Esophagus squamous epithelium (tissue), 5 donors: ENCODE data around the gene SLAMF6. TPM values are rescaled to one million over a fixed set of nuclear protein-coding genes. Genes with fewer than 3 reads are reported as not detected.
A peak's percentile ranks its signal among the peaks of the same experiment; 100 is the strongest.

Source experiments
- DNase-seq: peaks from one replicate; lab custom pipeline; 2025; lab: John Stamatoyannopoulos, UW
- H3K27ac ChIP-seq, 4 donors: fragments of 200-600 bp; sonication (generic); one replicate each; pipeline ENCODE4 v1.5.1; 2016 to 2019; ENCODE audit warnings: mild to moderate bottlenecking in 1 of 4
- H3K27me3 ChIP-seq, 4 donors: fragments of 200-600 bp; sonication (generic); 1 replicate in 3 of 4; 2 replicates in 1 of 4; pipeline versions ENCODE4 v1.5.1 to v1.6.0; 2017 to 2021; ENCODE audit warnings: antibody characterized with exemption in 1 of 4
- H3K36me3 ChIP-seq, 3 donors: fragments of 200-600 bp; sonication (generic); one replicate each; pipeline ENCODE4 v1.5.1; 2016 to 2019
- H3K4me1 ChIP-seq, 3 donors: fragments of 200-600 bp; sonication (generic); one replicate each; pipeline ENCODE4 v1.5.1; 2017 to 2019
- H3K4me3 ChIP-seq, 4 donors: fragments of 200-600 bp; sonication (generic); 1 replicate in 3 of 4; 2 replicates in 1 of 4; pipeline ENCODE4 v1.5.1; 2016 to 2019; ENCODE audit warnings: mild to moderate bottlenecking in 2 of 4, moderate library complexity in 1 of 4
- H3K9me3 ChIP-seq, 3 donors: fragments of 200-600 bp; sonication (generic); one replicate each; pipeline ENCODE4 v1.5.1; 2016 to 2019
- POLR2A ChIP-seq, 4 donors: fragments of 450-650 bp; IDR thresholded peaks; one replicate each; pipeline ENCODE4 v1.6.1; 2017; ENCODE audit warnings: antibody characterized with exemption in 4 of 4, mild to moderate bottlenecking in 4 of 4, moderate library complexity in 3 of 4
- WGBS, 2 donors: methylation state at CpG; one replicate each; pipeline ENCODE4 v1.1.5; 2018; 5-methylcytosine and 5-hydroxymethylcytosine counted together
- intact Hi-C: fragments of 100-400 bp; cut with DNase I; formaldehyde crosslinking; loops from one replicate; pipeline ENCODE4 v1.15.0; 2022
- total RNA-seq, 4 donors: library from RNA; depleted of rRNA; stranded (reverse); fragments of >200 nt; gene quantifications; one replicate each; pipeline ENCODE4 v1.1.0, GENCODE V29; 2016
- TF ChIP-seq, protein P1 (sequence below), 6 experiments: fragments of 450-650 bp in 4 of 6; fragments of 200-600 bp in 2 of 6; sonication (generic) in 2 of 6; IDR thresholded peaks; one replicate each; pipeline ENCODE4 v1.5.1; 2016 to 2019; ENCODE audit warnings: antibody characterized with exemption in 6 of 6, mild to moderate bottlenecking in 4 of 6, moderate library complexity in 4 of 6
- donor health status: DM: yes; HTN: yes; CAD: no.

SLAMF6 gene
- total RNA-seq, 4 donors from 2014 or later: 1.2 to 5.0 (median 1.5) TPM

DNA sequence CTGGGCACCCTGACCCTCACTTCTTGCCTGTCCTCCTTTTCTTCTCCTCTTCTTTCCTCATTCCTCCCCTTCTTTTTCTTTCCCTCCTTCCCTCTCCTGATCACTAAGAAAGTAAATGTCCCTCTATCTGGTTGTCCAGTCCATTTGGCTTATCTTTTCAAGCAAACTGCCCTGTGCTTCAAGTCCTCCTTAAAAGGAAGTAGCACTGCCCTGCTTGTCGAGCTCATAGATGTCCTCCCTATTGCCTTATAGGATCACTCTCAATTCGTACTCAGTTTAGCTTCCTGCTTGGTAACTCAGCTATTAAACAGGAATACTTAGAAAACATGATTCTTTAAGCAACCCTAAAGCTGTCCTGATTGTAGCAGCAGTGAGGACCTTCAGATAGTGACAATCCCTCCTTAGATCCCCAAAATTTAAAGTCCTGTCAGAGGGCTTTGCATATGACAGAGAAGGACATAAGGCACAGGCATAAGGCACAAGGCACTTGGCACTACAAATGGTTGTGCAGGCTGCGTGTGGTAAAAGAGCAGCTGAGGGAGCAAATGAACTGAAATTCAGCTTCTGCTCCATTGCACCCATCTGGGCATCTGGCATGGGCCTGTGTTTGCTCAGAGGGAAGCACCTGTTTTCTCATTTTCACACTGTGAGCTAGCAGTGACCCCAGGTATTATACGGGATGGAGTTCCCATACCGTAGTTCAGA, 26.1 kb upstream of the SLAMF6 start:
- Histone ChIP-seq H3K9me3 (no peaks in the 10 kb centered on the region), H3K36me3 (no peaks in the 10 kb centered on the region), H3K4me1 (no peaks in the 10 kb centered on the region), H3K27ac (no peak overlapping the region), H3K4me3 (no peak overlapping the region), H3K27me3 (peaks cover 0 to 4% (median 0%) of the 10 kb centered on the region in 4 donors)
- no peak for DNase-seq
- WGBS, 2 donors: 60 to 67% methylated on average over 5 of the region's 5 CpGs
- intact Hi-C loops: no loop called here
- TF ChIP-seq, protein P1, sequence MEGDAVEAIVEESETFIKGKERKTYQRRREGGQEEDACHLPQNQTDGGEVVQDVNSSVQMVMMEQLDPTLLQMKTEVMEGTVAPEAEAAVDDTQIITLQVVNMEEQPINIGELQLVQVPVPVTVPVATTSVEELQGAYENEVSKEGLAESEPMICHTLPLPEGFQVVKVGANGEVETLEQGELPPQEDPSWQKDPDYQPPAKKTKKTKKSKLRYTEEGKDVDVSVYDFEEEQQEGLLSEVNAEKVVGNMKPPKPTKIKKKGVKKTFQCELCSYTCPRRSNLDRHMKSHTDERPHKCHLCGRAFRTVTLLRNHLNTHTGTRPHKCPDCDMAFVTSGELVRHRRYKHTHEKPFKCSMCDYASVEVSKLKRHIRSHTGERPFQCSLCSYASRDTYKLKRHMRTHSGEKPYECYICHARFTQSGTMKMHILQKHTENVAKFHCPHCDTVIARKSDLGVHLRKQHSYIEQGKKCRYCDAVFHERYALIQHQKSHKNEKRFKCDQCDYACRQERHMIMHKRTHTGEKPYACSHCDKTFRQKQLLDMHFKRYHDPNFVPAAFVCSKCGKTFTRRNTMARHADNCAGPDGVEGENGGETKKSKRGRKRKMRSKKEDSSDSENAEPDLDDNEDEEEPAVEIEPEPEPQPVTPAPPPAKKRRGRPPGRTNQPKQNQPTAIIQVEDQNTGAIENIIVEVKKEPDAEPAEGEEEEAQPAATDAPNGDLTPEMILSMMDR (IDR thresholded peaks at IDR 0.05): no peak
- TF ChIP-seq POLR2A (IDR thresholded peaks at IDR 0.05): no peak

- peaks cover 0 to 4% (median 0%) of the 10 kb centered on the region in 4 donors for H3K27me3 ChIP-seq
- intact Hi-C loops: no loop called here
- H3K4me1 ChIP-seq: no peaks in the 10 kb centered on the region
- no peak overlapping the region for H3K4me3 ChIP-seq
- no peak overlapping the region for H3K27ac ChIP-seq
- no peaks in the 10 kb centered on the region for H3K9me3 ChIP-seq
- 60 to 76% methylated on average over 3 of the region's 3 CpGs for WGBS, 2 donors
- no peaks in the 10 kb centered on the region for H3K36me3 ChIP-seq
- no peak for TF ChIP-seq POLR2A (IDR thresholded peaks at IDR 0.05)
- TF ChIP-seq, protein P1 (IDR thresholded peaks at IDR 0.05): no peak
- DNase-seq: no peak
Observed at GRCh38 chr1:160548183-160548582, 25.1 kb upstream of the SLAMF6 start.

GRCh38 chr1:160547422-160547821, 24.4 kb upstream of the SLAMF6 start:
- H3K4me1 ChIP-seq: no peaks in the 10 kb centered on the region
- H3K9me3 ChIP-seq: no peaks in the 10 kb centered on the region
- no peaks in the 10 kb centered on the region for H3K36me3 ChIP-seq
- no peak for DNase-seq
- H3K27me3 ChIP-seq: peaks cover 0 to 4% (median 0%) of the 10 kb centered on the region in 4 donors
- no peak overlapping the region for H3K27ac ChIP-seq
- 63 to 73% methylated on average over 3 to 4 of the region's 4 CpGs for WGBS, 2 donors
- TF ChIP-seq POLR2A (IDR thresholded peaks at IDR 0.05): no peak
- TF ChIP-seq, protein P1 (IDR thresholded peaks at IDR 0.05): no peak
- intact Hi-C loops: no loop called here
- no peak overlapping the region for H3K4me3 ChIP-seq

DNA sequence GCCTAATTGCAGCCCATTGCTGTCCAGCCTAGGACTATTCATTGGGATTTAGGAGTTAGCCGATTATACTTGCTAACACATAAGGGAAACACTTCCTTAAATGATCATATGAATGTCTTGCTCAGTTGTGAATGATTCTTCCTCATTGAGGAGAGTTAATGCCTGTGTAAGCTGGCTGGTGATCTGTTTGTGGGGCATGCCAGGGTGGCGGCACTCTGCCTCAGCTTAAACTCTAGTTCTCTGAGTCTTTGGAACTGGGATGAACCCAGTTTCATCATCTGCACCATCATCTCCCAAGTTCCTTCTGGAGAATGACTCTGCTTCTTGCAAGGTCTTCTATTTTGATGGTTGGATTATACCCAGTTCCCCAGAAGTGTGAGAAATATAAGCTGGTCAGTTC, 23.9 kb upstream of the SLAMF6 start:
- Histone ChIP-seq H3K4me1 (no peaks in the 10 kb centered on the region), H3K36me3 (no peaks in the 10 kb centered on the region), H3K4me3 (no peak overlapping the region), H3K27me3 (peaks cover 0 to 4% (median 0%) of the 10 kb centered on the region in 4 donors), H3K27ac (no peak overlapping the region), H3K9me3 (no peaks in the 10 kb centered on the region)
- intact Hi-C loops: no loop called here
- no peak for TF ChIP-seq POLR2A (IDR thresholded peaks at IDR 0.05)
- TF ChIP-seq, protein P1 (IDR thresholded peaks at IDR 0.05): no peak
- no peak for DNase-seq
- 36 to 66% methylated on average over 2 of the region's 2 CpGs for WGBS, 2 donors

DNA sequence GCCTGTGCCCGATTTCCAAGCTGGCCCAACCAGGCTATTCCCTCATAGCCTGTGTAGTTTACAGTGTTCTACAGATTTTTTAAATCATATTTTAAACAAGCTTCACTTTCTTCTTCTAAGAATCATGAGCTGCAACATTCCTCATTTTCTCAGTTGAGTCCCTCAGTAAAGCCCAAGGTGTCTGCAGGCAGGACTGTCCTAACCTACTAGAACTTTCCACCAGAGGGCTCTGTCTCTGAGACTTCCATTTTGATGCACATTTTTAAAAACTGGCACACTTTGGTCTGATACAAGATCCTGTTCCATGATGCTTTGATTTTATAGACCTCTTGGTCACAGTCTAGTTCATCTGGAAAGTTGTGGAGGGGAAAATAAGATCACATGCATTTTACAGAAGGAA, 21.6 kb upstream of the SLAMF6 start:
- Histone ChIP-seq H3K36me3 (no peaks in the 10 kb centered on the region), H3K4me3 (no peak overlapping the region), H3K27ac (no peak overlapping the region), H3K27me3 (no peaks in the 10 kb centered on the region), H3K9me3 (no peaks in the 10 kb centered on the region), H3K4me1 (no peaks in the 10 kb centered on the region)
- DNase-seq: no peak
- TF ChIP-seq, protein P1 (IDR thresholded peaks at IDR 0.05): peak in 5 of 6 experiments; percentile 8 to 38 (median 14)
- no peak for TF ChIP-seq POLR2A (IDR thresholded peaks at IDR 0.05)
- 86 to 92% methylated on average over 1 of the region's 1 CpG for WGBS, 2 donors
- intact Hi-C loops: no loop called here
